ENCODE results near the gene ZFHX3. TPM values are rescaled to one million over a fixed set of nuclear protein-coding genes. Genes with fewer than 3 reads are reported as not detected.

The ZFHX3 gene
- total and polyA plus RNA-seq, 2 donors (not counting 1 experiment from before 2014, with no cell fraction given) = 0.54 to 6.6 TPM

- ChIA-PET CTCF (no interaction called here), POLR2A (no interaction called here)
- Mint-ChIP-seq H3K4me3 (no peak overlapping the region), H3K4me1 (peaks cover 3% of the 10 kb centered on the region), H3K27me3 (no peaks in the 10 kb centered on the region), H3K9me3 (ENCODE audit: insufficient read depth) (no peaks in the 10 kb centered on the region), H3K27ac (no peak overlapping the region)
- Histone ChIP-seq H3K36me3 (replicated peaks in 1 of 2; ENCODE audit: control extremely low read depth in 1 of 2, control insufficient read depth in 1 of 2, extremely low read depth in 1 of 2, insufficient read depth in 2 of 2, low read length in 1 of 2) (no peaks in the 10 kb centered on the region), H3K4me3 (ENCODE audit: control extremely low read depth in 1 of 5, extremely low read depth in 1 of 5, insufficient read depth in 1 of 5, low read depth in 2 of 5, low read length in 4 of 5) (no peak overlapping the region), H3K27ac (ENCODE audit: low read length in 2 of 2) (no peak overlapping the region), H3K9me3 (ENCODE audit: control extremely low read depth in 1 of 3, control insufficient read depth in 2 of 3, insufficient read depth in 1 of 3, low read length in 2 of 3) (peaks cover 0 to 3% (median 0%) of the 10 kb centered on the region in 3 donors), H2AFZ (ENCODE audit: insufficient read depth, low read depth, low read length, poor library complexity, severe bottlenecking) (no peak overlapping the region), H3K4me1 (ENCODE audit: control insufficient read depth in 2 of 2, insufficient read depth in 2 of 2, low read length in 2 of 2) (no peaks in the 10 kb centered on the region), H4K20me1 (ENCODE audit: control insufficient read depth, insufficient read depth, low read length, poor library complexity, severe bottlenecking) (no peaks in the 10 kb centered on the region), H3K79me2 (ENCODE audit: control insufficient read depth, insufficient read depth, low read length) (no peaks in the 10 kb centered on the region), H3K9ac (ENCODE audit: low read length) (no peak overlapping the region), H3K4me2 (replicated peaks; ENCODE audit: low read depth, low read length, poor library complexity, severe bottlenecking) (no peak overlapping the region), H3K27me3 (replicated peaks in 1 of 4; ENCODE audit: control extremely low read depth in 1 of 4, control insufficient read depth in 3 of 4, insufficient read depth in 4 of 4, low read length in 3 of 4) (no peaks in the 10 kb centered on the region)
- DNase-seq = no peak
- no peak for ATAC-seq (ENCODE audit: low read depth)
- WGBS (ENCODE audit: insufficient coverage) = 43% methylated on average over 5 of the region's 8 CpGs
- intact Hi-C loops (cut with micrococcal nuclease) = no loop called here
- TF ChIP-seq CTCF (IDR thresholded peaks at IDR 0.05) (no peak), EZH2 (IDR thresholded peaks at IDR 0.05; ENCODE audit: borderline replicate concordance, insufficient read depth, low read depth, low read length, poor library complexity, severe bottlenecking) (no peak)
Observed at GRCh38 chr16:72764015-72764654, 283.8 kb downstream of the ZFHX3 start.

GRCh38 chr16:72760581-72760980, 287.3 kb downstream of the ZFHX3 start:
- Histone ChIP-seq H4K20me1 (ENCODE audit: control insufficient read depth, insufficient read depth, low read length, poor library complexity, severe bottlenecking) (no peaks in the 10 kb centered on the region), H3K4me1 (ENCODE audit: control insufficient read depth in 2 of 2, insufficient read depth in 2 of 2, low read length in 2 of 2) (no peaks in the 10 kb centered on the region), H3K4me3 (ENCODE audit: control extremely low read depth in 1 of 5, extremely low read depth in 1 of 5, insufficient read depth in 1 of 5, low read depth in 2 of 5, low read length in 4 of 5) (no peak overlapping the region), H3K79me2 (ENCODE audit: control insufficient read depth, insufficient read depth, low read length) (no peaks in the 10 kb centered on the region), H3K4me2 (replicated peaks; ENCODE audit: low read depth, low read length, poor library complexity, severe bottlenecking) (no peak overlapping the region), H2AFZ (ENCODE audit: insufficient read depth, low read depth, low read length, poor library complexity, severe bottlenecking) (no peak overlapping the region), H3K36me3 (replicated peaks in 1 of 2; ENCODE audit: control extremely low read depth in 1 of 2, control insufficient read depth in 1 of 2, extremely low read depth in 1 of 2, insufficient read depth in 2 of 2, low read length in 1 of 2) (no peaks in the 10 kb centered on the region), H3K9ac (ENCODE audit: low read length) (no peak overlapping the region), H3K27ac (ENCODE audit: low read length in 2 of 2) (no peak overlapping the region), H3K9me3 (ENCODE audit: control extremely low read depth in 1 of 3, control insufficient read depth in 2 of 3, insufficient read depth in 1 of 3, low read length in 2 of 3) (peaks cover 0 to 6% (median 0%) of the 10 kb centered on the region in 3 donors), H3K27me3 (replicated peaks in 1 of 4; ENCODE audit: control extremely low read depth in 1 of 4, control insufficient read depth in 3 of 4, insufficient read depth in 4 of 4, low read length in 3 of 4) (no peaks in the 10 kb centered on the region)
- intact Hi-C loops (cut with micrococcal nuclease) = no loop called here
- TF ChIP-seq EZH2 (IDR thresholded peaks at IDR 0.05; ENCODE audit: borderline replicate concordance, insufficient read depth, low read depth, low read length, poor library complexity, severe bottlenecking) (no peak), CTCF (IDR thresholded peaks at IDR 0.05) (no peak)
- ChIA-PET CTCF (no interaction called here), POLR2A (no interaction called here)
- DNase-seq = no peak
- Mint-ChIP-seq H3K9me3 (ENCODE audit: insufficient read depth) (peaks cover 5% of the 10 kb centered on the region), H3K27ac (no peak overlapping the region), H3K4me3 (no peak overlapping the region), H3K4me1 (peaks cover 3% of the 10 kb centered on the region), H3K27me3 (no peaks in the 10 kb centered on the region)
- no peak for ATAC-seq (ENCODE audit: low read depth)

Measured in B cell (primary cell).